Activated T-cell treated with anti-CD3 and anti-CD28 coated beads, Interleukin-2, amount 50 U/mL, for 48 hours (primary cell): ENCODE data around the gene CHD9.
"Not testable (repeated sequence)": the region's sequence is repeated elsewhere in the genome, so short reads cannot be mapped to it uniquely, and the experiment has no call there.

Source experiments
- DNase-seq, 2 experiments: peaks; one replicate each; pipeline ENCODE4 v3.0.0-alpha.2; 2020

The CHD9 gene

DNA sequence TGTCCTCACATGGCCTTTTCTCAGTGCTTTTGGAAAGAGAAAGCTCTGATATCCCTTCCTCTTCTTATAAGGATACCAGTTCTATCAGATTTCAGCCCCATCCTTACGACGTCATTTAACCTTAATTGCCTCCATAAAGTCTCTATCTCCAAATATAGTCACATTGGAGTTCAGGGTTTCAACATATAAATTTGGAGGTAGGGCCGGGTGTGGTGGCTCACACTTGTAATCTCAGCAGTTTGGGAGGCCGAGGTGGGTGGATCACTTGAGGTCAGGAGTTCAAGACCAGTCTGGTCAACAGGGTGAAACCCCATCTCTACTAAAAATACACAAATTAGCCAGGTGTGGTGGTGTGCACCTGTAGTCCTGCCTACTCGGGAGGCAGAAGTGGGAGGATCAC is 7.3 kb upstream of the CHD9 start:
- not testable (repeated sequence) for DNase-seq

GRCh38 chr16:53048139-53048915 is 6.5 kb upstream of the CHD9 start:
- DNase-seq = no peak

DNA sequence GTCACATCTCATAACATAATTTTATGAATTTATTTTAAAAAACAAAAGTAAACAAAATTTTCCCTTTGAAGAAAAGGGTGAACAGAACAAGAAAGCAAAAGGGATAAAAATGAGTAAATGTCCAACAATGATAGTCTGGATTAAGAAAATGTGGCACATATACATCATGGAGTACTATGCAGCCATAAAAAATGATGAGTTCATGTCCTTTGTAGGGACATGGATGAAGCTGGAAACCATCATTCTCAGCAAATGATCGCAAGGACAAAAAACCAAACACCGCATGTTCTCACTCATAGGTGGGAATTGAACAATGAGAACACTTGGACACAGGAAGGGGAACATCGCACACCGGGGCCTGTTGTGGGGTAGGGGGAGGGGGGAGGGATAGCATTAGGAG is 3.5 kb upstream of the CHD9 start:
- not testable (repeated sequence) for DNase-seq

DNA sequence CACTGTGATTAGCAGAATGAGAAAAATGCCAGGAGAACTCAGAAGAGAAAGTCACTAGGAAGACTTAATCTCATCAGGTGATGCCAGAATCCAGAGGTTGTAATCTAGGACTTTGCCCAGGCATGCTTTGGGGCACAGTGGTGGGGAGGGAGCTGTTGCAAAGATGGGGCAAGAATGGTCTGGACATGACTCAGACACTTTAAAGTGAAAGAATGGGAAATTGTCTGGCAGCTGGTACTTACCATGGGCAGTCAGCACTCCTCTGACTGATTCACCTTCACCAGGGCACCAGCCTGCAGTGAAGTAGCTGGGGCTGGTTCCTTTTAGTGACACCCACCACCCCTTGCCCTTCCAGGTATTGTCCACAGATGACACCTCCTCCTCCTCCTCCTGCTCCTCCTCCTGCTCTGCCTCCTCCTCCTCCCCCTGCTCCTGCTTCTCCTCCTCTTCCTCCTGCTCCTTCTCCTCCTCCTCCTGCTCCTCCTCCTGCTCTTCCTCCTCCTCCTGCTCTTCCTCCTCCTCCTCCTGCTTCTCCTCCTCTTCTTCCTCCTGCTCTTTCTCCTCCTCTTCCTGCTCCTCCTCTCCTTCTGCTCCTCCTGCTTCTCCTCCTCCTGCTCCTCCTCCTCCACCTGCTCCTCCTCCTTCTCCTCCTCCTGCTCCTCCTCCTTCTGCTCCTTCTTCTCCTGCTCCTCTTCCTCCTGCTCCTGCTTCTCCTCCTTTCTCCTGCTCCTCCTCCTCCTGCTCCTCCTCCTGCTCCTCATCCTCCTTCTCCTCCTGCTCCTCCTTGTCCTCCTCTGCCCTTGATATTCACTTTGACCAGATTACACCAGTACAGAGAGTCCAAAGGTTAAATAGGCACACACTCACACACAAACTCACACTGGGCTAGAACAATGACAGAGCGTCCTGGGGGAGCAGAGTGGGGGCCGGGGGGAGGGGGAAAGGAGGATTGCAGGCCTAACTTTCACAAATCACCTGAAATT is 2.0 kb upstream of the CHD9 start, which contains the start of gene CHD9NB:
Gene CHD9NB (minus strand): TSS at position 379 of the 983 bp plus-strand sequence. CDS start 8,739 bp downstream, outside the sequence.
- DNase-seq = peak in 1 of 2 experiments; percentile 24

GRCh38 chr16:53053967-53054669 is 673 bp upstream of the CHD9 start:
- no peak for DNase-seq

DNA sequence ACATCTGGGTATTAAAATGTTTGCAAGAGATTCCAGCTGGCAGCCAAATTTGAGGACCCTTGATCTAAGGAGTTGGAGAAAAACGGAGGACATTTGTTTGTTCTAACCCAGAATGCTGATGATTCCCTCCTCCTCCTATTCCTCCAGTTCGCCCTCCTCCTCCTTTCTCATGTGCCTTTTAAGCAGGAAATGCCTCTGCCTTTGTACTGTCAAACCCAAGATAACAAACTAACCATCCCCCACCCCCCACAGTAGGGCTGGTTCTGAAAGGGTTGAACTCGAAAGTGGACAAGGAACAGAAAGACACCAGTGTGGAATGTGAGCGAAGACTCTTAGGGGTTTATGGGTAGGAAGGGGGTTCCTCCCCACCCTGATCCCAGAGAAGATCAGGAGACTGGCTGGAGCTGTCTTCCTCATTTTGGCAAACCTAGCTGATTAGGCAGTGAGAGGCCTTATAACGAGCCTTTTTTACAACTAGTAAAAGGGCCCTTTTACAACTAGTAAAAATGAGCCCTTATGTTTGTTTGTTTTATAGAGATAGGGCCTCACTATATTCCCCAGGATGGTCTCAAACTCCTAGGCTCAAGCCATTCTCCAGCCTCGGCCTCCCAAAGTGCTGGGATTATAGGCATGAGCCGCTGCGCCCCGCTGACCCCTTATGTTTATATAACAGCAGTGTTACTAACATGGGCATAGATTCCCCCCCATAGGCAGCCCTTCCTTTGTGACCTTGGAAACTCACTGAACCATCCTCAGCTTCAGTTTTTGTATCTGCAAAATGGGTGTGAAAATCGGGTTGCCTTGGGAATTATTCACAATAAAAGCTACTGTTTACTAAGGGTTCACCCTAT is 975 bp downstream of the CHD9 start:
- DNase-seq = peak; percentile 31 to 39

DNA sequence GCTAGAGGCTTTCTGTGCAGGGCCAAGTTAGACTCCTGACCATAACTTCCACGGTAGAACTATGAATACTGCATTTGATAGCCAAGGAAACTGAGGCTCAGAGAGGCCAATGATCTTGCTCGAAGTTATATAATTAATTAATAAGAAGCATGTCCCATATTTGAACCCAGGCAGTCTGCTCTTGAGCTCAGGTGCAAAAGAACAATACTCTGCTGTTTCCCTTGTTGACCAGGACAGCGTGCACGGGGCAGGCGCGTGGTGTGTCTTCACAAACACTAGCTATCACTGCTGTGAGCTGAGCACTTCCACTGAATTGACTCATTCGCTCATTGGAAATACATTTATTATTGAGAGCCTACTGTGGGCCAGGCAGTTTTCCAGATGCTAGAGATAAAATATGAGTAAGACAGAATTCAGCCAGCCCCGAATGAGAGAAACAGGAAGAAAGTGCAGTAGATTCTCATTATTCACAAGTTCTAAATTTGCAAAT is 1.6 kb downstream of the CHD9 start:
- no peak for DNase-seq

DNA sequence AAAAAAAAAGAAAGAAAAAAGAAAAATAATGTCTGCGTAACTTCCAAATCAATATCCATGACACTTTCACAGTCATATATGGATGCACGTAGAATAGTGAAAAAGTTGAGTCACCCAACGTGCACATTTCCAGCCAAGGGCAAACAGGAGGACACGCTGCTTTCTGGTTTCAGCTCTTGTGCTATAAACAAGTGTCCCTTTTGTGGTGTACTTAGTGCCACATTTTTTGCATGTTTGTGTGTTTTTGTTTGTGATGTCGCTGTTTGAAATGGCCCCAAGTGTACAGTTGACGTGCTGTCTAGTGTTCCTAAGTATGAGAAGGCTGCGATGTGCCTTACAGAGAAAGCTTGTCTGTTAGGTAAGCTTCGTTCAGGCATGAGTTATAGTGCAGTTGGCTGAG is 2.9 kb downstream of the CHD9 start:
- no peak for DNase-seq

GRCh38 chr16:53058441-53058840 is 3.6 kb downstream of the CHD9 start:
- no peak for DNase-seq

- no peak for DNase-seq
Measured at GRCh38 chr16:53058882-53059281, 4.1 kb downstream of the CHD9 start.

DNA sequence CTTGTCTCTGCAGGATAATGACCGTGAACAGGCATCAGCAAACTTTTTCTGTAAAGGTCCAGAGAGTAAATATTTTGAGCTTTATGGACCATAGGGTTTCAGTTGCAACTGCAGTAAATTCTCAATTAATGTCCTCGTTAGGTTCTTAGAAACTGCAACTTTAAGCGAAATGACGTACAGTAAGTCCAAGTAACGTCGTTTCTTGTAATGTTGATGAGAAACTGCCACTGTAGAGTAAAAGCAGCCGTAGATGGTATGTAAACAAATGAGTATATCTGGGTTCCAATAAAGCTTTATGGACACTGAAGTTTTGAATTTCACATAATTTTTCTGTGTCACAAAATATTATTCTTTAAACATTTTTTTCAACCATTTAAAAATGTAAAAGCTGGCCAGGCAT is 4.9 kb downstream of the CHD9 start:
- DNase-seq = no peak

DNA sequence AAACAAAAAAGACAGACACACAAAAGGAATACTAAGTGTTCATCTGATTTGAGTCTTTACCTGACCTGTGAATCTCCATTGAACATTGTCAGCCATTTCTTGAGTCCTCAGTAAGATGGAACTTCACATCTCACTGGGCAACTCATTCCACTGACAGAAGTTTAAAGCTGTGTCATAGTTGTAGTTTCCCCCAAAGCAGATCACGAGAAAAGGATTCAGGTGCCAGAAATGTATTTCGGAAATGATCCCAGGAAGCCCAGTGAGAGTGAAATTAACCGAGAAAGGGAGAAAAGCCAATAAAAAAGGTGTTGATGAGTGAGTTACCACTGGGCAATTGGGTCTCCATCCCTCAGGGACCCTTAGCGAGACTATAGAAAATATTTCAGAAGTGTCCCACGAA is 6.5 kb downstream of the CHD9 start:
- no peak for DNase-seq

- peak; percentile 41 to 56 for DNase-seq
Measured at GRCh38 chr16:53061701-53062159, 6.9 kb downstream of the CHD9 start.

DNA sequence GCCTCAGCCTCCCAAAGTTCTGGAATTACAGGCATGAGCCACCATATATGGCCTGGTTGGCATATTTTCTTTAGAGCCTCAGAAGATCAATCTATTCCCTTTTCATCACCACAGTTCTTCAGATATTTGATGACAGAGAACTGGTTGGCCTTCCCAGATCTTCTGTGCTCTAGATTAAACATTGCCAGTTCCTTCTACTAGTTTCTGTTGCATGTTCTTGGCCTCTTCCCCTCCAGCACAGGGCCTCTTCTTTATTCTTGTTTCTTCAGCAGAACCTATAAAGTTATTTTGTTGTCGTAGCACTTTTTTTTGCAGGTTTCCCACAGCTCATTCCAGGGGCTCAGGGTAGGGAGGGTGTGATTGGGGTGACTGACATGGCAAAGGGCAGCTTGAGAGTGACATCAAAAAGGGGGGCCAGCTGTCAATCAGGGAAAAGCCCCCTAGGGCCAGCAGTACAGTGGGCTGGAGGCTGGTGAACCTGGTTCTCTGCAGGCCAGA is 9.3 kb downstream of the CHD9 start:
- DNase-seq = no peak

DNA sequence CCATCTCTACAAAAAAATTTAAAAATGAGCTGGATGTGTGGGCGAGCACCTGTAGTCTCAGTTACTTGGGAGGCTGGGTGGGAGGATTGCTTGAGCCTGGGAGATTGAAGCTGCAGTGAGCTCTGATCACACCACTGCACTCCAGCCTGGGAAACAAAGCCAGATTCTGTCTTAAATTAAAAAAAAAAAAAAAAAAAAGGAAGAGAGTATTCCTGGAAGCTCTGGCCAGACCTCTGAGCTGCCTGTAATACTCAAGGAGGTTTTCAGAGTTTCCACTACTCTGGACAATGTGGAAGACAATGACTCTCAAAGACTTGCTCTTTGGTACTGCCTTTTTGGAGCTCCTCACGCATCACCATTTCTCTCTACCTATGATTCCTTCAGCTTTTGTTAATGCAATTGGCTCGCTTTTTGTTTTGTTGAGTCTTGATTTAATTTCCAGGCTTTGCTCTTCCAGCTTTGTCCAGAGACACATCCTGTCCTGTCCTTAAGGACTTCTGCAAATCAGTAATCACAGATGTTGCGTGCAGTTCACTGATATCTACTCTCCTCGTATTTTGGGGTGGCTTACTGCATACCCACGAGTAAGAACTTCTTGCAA is 10.8 kb downstream of the CHD9 start:
- DNase-seq = no peak

DNA sequence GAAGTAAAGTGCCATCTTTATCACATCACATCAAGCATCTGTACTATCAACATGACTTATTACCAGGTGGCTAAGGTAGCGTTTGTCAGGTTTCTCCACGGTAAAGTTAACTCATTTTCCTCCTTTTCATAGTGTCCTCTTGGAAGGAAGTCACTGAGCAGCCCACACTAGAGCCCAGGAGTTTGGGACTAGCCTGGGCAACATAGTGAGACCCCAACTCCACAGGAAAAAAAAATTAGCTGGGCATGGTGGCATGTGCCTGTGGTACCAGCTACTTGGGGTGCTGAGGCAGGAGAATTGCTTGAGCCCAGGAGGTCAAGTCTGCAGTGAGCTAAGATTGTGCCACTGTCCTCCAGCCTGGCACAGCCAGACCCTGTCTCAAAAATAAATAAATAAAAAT is 12.9 kb downstream of the CHD9 start:
- DNase-seq = no peak

DNA sequence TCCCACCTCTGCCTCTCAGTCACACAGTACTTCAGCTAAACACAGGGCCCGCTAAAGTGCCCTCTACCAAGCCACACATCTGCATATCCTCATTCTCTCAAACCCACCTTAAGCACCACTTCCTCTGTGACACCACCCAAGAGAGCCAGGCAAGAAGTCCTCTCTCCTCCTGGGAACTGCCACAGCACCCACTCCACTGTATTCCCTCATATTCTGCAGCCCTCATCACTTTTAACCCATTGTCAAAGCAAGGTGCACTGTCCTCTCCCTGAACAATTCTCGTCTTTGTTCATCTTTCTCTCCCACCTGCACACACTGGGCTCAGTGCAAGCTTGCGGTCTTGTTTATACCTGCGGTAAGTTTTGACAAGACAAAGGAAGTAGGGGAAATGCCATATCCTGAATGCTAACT is 13.6 kb downstream of the CHD9 start:
- peak in 1 of 2 experiments; percentile 19 for DNase-seq

GRCh38 chr16:53069772-53070171 is 15.0 kb downstream of the CHD9 start:
- no peak for DNase-seq

- no peak for DNase-seq
Measured at GRCh38 chr16:53071748-53072301, 17.0 kb downstream of the CHD9 start.

DNA sequence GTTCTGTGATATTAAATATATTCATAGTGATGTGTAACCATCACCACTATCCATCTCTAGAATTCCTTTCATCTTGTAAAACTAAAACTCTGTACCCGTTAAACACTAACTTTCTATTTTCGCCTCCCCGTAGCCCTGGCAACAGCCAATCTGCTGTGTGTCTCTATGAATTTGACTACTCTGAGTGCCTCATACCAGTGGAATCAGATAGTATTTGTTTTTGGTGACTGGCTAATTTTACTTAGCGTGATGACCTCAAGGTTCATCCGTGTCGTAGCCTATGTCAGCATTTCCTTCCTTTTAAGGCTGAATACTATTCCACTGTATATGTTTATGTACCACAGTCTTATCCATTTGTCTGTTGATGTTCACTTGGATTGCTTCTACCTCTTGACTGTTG is 18.2 kb downstream of the CHD9 start:
- no peak for DNase-seq

DNA sequence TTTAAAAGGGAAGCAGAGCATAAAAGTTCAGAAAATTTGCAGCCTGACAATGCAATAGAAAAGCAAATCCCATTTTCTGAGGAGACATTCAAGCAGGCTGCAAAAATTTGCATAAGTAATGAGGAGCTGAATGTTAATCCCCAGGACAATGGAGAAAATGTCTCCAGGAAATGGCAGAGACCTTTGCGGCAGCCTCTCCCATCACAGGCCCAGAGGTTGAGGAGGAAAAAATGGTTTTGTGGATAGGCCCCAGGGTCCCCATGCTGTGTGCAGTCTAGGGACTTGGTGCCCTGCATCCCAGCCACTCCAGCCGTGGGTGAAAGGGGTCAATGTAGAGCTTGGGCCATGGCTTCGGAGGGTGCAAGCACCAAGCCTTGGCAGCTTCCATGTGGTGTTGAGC is 19.5 kb downstream of the CHD9 start:
- not testable (repeated sequence) for DNase-seq
